IPS-20b (cell line): ENCODE measurements around the gene CCDC50.

Source experiments
- H3K27ac ChIP-seq: one replicate; pipeline ENCODE4 v1.5.1; 2013; ENCODE audit warnings: low read length
- H3K27me3 ChIP-seq: 2 replicates; pipeline ENCODE4 v1.6.1; 2013; ENCODE audit warnings: mild to moderate bottlenecking, low read length, inconsistent platforms; ENCODE audit not compliant: insufficient read depth
- H3K36me3 ChIP-seq: 2 replicates; pipeline ENCODE4 v1.6.1; 2013; ENCODE audit warnings: low read depth, mild to moderate bottlenecking, inconsistent platforms, low read length, moderate library complexity; ENCODE audit not compliant: insufficient read depth
- H3K4me1 ChIP-seq: 2 replicates; pipeline ENCODE4 v1.6.1; 2013; ENCODE audit warnings: mild to moderate bottlenecking, control low read depth, inconsistent platforms, low read length, moderate library complexity; ENCODE audit not compliant: insufficient read depth
- H3K4me3 ChIP-seq: 2 replicates; pipeline ENCODE4 v1.5.1; 2013; ENCODE audit warnings: mild to moderate bottlenecking, low read length, inconsistent platforms
- H3K9ac ChIP-seq: 2 replicates; pipeline ENCODE4 v1.6.1; 2013; ENCODE audit warnings: low read depth, mild to moderate bottlenecking, inconsistent platforms, low read length, moderate library complexity
- H3K9me3 ChIP-seq: 2 replicates; pipeline ENCODE4 v1.6.1; 2013; ENCODE audit warnings: mild to moderate bottlenecking, low read depth, low read length, inconsistent platforms; ENCODE audit not compliant: insufficient read depth

CCDC50 gene

DNA sequence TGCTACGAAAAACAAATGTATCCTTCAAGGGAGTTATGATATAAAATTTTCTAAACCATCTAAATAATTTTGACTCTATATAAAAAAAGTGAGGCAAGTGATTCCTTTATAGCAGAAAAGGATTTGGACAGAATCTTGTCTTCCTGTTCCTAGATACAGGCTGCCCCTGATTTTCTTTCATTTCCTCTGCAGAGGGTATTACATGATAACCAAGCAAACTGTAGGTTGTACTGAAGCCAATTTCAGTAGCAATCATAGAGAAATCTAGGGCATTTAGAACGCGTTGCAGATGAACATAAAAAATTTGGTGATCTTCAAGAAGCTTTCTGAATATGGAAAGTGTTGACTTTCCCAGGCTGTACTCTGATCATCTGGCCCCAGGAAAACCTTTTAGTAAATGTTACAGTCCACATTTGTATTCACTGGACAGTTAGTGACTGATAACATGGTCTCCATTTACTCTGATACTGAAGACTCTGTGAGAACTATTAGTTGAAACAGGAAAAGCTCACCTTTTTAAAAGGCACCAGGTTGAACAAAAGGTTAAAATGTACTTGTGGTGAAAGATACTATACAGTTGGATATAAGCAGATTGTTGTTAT is 10.2 kb downstream of the CCDC50 start:
- Histone ChIP-seq H3K4me3 (no peak overlapping the region), H3K4me1 (no peaks in the 10 kb centered on the region; the same call in 1 of the 2 replicates), H3K9me3 (no peaks in the 10 kb centered on the region), H3K27me3 (no peaks in the 10 kb centered on the region), H3K27ac (no peak overlapping the region), H3K9ac (no peak overlapping the region), H3K36me3 (no peaks in the 10 kb centered on the region)

DNA sequence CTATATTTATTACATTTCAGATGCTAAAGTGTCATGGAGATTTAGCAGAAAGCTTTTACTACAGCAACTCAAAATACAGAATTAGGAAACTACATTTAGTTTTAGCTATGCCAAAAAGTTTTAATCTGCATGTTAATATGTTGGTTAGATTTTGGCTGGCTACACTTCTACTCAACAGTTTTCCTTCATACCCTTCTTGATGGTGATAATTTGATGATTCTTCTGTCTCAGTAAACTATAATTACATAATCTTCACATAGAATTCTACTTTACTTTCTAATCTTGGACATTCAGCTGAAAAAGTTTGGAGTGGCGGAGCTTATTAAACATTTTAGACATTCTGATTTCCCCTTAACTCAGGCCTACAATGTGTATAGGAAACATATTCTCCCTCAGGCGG is 11.2 kb downstream of the CCDC50 start:
- no peaks in the 10 kb centered on the region for H3K4me1 ChIP-seq

DNA sequence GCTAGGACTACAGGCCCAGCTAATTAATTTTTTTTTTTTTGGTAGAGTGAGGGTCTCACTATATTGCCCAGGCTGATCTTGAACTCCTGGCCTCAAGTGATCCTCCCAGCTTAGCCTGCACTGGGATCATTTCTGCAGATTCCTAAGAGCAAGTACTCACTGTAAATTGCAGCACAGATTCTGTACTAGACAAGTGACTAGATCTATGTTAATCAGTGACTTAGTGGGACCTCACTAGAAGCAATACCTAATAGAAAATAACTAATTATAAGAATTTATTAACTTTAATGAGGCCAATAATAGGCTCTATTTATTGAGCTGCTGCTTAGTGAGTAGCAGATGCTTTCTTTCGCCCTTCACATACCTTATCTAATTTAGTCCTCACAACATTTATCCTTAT is 11.8 kb downstream of the CCDC50 start:
- no peaks in the 10 kb centered on the region for H3K9me3 ChIP-seq
- H3K27ac ChIP-seq, result no peak overlapping the region
- H3K27me3 ChIP-seq, result no peaks in the 10 kb centered on the region
- H3K9ac ChIP-seq, result no peak overlapping the region
- no peak overlapping the region for H3K4me3 ChIP-seq
- no peaks in the 10 kb centered on the region for H3K36me3 ChIP-seq
- no peaks in the 10 kb centered on the region for H3K4me1 ChIP-seq

More for the DNA sequence above, 11.2 kb downstream of the CCDC50 start:
- no peaks in the 10 kb centered on the region for H3K36me3 ChIP-seq
- no peaks in the 10 kb centered on the region for H3K27me3 ChIP-seq
- H3K27ac ChIP-seq, result no peak overlapping the region
- no peak overlapping the region for H3K9ac ChIP-seq
- no peaks in the 10 kb centered on the region for H3K9me3 ChIP-seq
- H3K4me3 ChIP-seq, result no peak overlapping the region

DNA sequence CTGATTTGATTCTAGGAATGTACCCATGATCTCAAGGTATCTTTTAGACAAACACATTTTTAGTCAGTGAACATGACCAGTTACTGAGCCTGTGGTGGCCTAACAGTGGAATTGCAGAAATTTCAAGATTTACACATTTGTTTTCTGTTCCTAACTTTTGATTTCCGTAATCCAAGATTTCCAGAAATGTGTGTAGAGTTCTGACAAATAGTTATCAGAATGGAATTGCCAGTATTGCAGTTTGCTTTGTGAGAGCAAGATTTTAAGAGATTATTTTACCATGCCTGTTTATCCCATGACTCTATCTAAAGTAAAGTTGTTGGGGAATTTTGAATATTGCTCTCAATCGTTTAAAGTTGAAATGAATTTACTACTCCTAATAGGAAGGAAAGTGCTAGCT is 12.8 kb downstream of the CCDC50 start:
- Histone ChIP-seq H3K9me3 (no peaks in the 10 kb centered on the region), H3K27ac (no peak overlapping the region), H3K4me3 (no peak overlapping the region), H3K36me3 (no peaks in the 10 kb centered on the region), H3K4me1 (no peaks in the 10 kb centered on the region), H3K27me3 (no peaks in the 10 kb centered on the region), H3K9ac (no peak overlapping the region)

GRCh38 chr3:191342411-191342810 is 13.2 kb downstream of the CCDC50 start:
- no peaks in the 10 kb centered on the region for H3K9me3 ChIP-seq
- H3K27me3 ChIP-seq, result no peaks in the 10 kb centered on the region
- no peaks in the 10 kb centered on the region for H3K36me3 ChIP-seq
- no peaks in the 10 kb centered on the region for H3K4me1 ChIP-seq
- no peak overlapping the region for H3K4me3 ChIP-seq
- no peak overlapping the region for H3K27ac ChIP-seq
- H3K9ac ChIP-seq, result no peak overlapping the region

DNA sequence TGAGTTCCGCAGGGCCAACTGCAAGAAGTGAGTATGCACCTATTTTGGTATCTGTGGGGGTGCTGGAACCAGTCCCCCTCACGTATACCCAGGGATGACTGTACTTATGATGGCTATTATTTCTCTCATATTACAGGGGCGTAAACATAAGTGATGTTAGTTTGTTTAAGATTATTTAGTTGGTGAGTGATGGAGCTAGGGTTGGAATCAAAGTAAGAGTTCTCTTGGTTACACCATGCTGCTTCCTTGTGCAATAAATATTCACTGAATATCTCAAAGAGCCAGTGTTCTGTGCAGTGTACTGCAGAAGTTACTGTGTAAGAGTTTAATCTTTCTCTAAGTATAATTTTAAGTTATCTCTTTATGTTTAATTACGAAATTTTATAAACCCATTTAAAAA is 13.9 kb downstream of the CCDC50 start:
- Histone ChIP-seq H3K4me3 (no peak overlapping the region), H3K27ac (no peak overlapping the region), H3K4me1 (no peaks in the 10 kb centered on the region), H3K36me3 (no peaks in the 10 kb centered on the region), H3K9me3 (no peaks in the 10 kb centered on the region), H3K27me3 (no peaks in the 10 kb centered on the region), H3K9ac (no peak overlapping the region)

DNA sequence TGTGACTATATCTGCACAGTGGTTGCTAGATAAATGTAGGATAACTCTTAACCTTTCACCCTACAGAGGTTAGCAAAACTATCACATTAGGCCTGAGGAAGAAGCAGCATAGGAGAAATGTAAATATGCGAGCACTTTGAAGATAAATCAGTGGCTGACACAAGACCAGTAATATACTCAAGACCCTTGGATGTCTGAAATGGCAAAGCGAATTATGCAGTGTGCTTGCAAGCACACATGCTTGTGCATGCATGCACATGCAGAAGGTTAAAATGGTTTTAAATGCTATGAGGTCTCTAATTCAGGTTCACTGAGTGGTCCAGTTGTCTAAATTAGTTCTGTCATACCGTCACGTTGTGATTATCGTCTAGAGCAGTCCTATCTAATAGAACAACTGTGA is 14.7 kb downstream of the CCDC50 start:
- H3K4me1 ChIP-seq, result 0 out of 2 replicates have a peak, but pooled peaks cover 2% of the 10 kb centered on the region

GRCh38 chr3:191345334-191345733 is 16.1 kb downstream of the CCDC50 start:
- Histone ChIP-seq H3K9ac (no peak overlapping the region), H3K4me3 (no peak overlapping the region), H3K4me1 (peaks cover 7% of the 10 kb centered on the region), H3K36me3 (no peaks in the 10 kb centered on the region), H3K27me3 (no peaks in the 10 kb centered on the region), H3K27ac (no peak overlapping the region), H3K9me3 (no peaks in the 10 kb centered on the region)

More for the DNA sequence above, 14.7 kb downstream of the CCDC50 start:
- H3K9me3 ChIP-seq, result no peaks in the 10 kb centered on the region
- no peak overlapping the region for H3K4me3 ChIP-seq
- H3K36me3 ChIP-seq, result no peaks in the 10 kb centered on the region
- H3K27me3 ChIP-seq, result no peaks in the 10 kb centered on the region
- no peak overlapping the region for H3K27ac ChIP-seq
- no peak overlapping the region for H3K9ac ChIP-seq

- Histone ChIP-seq H3K4me3 (no peak overlapping the region), H3K4me1 (peaks cover 11% of the 10 kb centered on the region), H3K9me3 (no peaks in the 10 kb centered on the region)
These were observed 18.0 kb downstream of the CCDC50 start for GRCh38 chr3:191347228-191347627.

GRCh38 chr3:191348098-191348497 is 18.9 kb downstream of the CCDC50 start:
- Histone ChIP-seq H3K27ac (no peak overlapping the region), H3K36me3 (no peaks in the 10 kb centered on the region), H3K9me3 (no peaks in the 10 kb centered on the region), H3K4me1 (peaks cover 13% of the 10 kb centered on the region), H3K9ac (no peak overlapping the region), H3K4me3 (no peak overlapping the region), H3K27me3 (no peaks in the 10 kb centered on the region)

More at GRCh38 chr3:191347228-191347627, 18.0 kb downstream of the CCDC50 start:
- Histone ChIP-seq H3K27me3 (no peaks in the 10 kb centered on the region), H3K9ac (no peak overlapping the region), H3K27ac (no peak overlapping the region), H3K36me3 (no peaks in the 10 kb centered on the region)

DNA sequence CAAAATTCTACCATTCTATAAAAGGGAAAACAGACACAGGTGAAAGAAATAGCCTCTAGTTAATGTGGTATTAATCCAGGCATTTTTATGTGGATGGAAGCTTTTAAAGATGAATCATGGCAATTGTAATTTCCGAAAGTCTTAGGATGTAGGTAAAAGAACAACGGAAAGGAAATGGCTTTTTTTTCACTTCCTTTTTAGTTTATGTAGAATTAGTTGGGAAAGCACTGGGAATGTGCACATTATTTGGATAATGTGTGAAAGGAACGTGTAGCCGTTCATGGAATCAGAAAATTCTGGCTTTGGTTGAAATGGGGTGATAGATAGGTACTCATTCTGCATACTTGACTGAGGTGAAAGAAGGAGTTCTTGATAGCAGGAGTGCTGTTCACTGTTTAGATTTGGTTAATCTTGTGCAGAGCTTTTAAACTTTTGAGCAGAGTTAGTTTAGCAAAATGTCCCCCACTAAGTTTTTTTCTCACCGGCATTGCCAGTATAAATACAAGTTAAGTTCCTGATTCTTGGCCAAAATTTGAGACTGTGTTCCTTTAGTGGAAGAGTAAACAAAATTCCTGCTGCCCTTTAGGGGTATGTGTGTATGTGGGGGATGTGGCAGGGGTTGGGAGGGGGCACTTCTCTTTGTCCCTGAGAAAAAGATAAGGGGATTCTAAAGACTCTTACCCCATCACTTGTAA is 21.3 kb downstream of the CCDC50 start:
- Histone ChIP-seq H3K27ac (no peak overlapping the region), H3K4me1 (peaks cover 16% of the 10 kb centered on the region), H3K36me3 (no peaks in the 10 kb centered on the region), H3K27me3 (no peaks in the 10 kb centered on the region), H3K9me3 (no peaks in the 10 kb centered on the region), H3K9ac (no peak overlapping the region), H3K4me3 (no peak overlapping the region)

- Histone ChIP-seq H3K36me3 (no peaks in the 10 kb centered on the region), H3K27ac (no peak overlapping the region), H3K27me3 (no peaks in the 10 kb centered on the region), H3K9me3 (no peaks in the 10 kb centered on the region), H3K9ac (no peak overlapping the region), H3K4me3 (no peak overlapping the region), H3K4me1 (peaks cover 23% of the 10 kb centered on the region)
These were observed 22.8 kb downstream of the CCDC50 start for GRCh38 chr3:191352014-191352413.
